ENCODE measurements around the gene CNNM4.
"Not testable (repeated sequence)": the region's sequence is repeated elsewhere in the genome, so short reads cannot be mapped to it uniquely, and the experiment has no call there.

The CNNM4 gene

GRCh38 chr2:96797066-96797625, 36.4 kb downstream of the CNNM4 start:
- H3K36me3 Mint-ChIP-seq: peaks cover 13% of the 10 kb centered on the region
- H3K27me3 Mint-ChIP-seq: no peaks in the 10 kb centered on the region

GRCh38 chr2:96798733-96799622, 38.3 kb downstream of the CNNM4 start:
- Mint-ChIP-seq H3K4me3 (no peak overlapping the region), H3K4me1 (peaks cover 6% of the 10 kb centered on the region), H3K36me3 (peaks cover 13% of the 10 kb centered on the region), H3K27me3 (no peaks in the 10 kb centered on the region), H3K27ac (peak overlapping the region; percentile 55), H3K9me3 (no peaks in the 10 kb centered on the region)
- ATAC-seq: no peak

More at GRCh38 chr2:96797066-96797625, 36.4 kb downstream of the CNNM4 start:
- Mint-ChIP-seq H3K27ac (no peak overlapping the region), H3K9me3 (no peaks in the 10 kb centered on the region), H3K4me1 (peaks cover 19% of the 10 kb centered on the region), H3K4me3 (no peak overlapping the region)
- no peak for ATAC-seq

- peak overlapping the region; percentile 55 for H3K27ac Mint-ChIP-seq
- H3K9me3 Mint-ChIP-seq: no peaks in the 10 kb centered on the region
- H3K27me3 Mint-ChIP-seq: no peaks in the 10 kb centered on the region
- no peak overlapping the region for H3K4me3 Mint-ChIP-seq
- no peaks in the 10 kb centered on the region for H3K4me1 Mint-ChIP-seq
- peaks cover 13% of the 10 kb centered on the region for H3K36me3 Mint-ChIP-seq
- ATAC-seq: no peak
Observed at GRCh38 chr2:96799623-96799935, 38.9 kb downstream of the CNNM4 start.

- no peak overlapping the region for H3K4me3 Mint-ChIP-seq
Observed at GRCh38 chr2:96800061-96801004, 39.6 kb downstream of the CNNM4 start.

GRCh38 chr2:96801005-96801785, 40.5 kb downstream of the CNNM4 start:
- peaks cover 14% of the 10 kb centered on the region for H3K36me3 Mint-ChIP-seq
- peak; percentile 89 for ATAC-seq
- H3K27me3 Mint-ChIP-seq: no peaks in the 10 kb centered on the region
- no peaks in the 10 kb centered on the region for H3K9me3 Mint-ChIP-seq
- no peak overlapping the region for H3K4me3 Mint-ChIP-seq
- no peak overlapping the region for H3K27ac Mint-ChIP-seq
- peaks cover 2% of the 10 kb centered on the region for H3K4me1 Mint-ChIP-seq

More at GRCh38 chr2:96800061-96801004, 39.6 kb downstream of the CNNM4 start:
- no peaks in the 10 kb centered on the region for H3K4me1 Mint-ChIP-seq
- ATAC-seq: peak; percentile 50
- H3K36me3 Mint-ChIP-seq: peaks cover 13% of the 10 kb centered on the region
- peak overlapping the region; percentile 55 for H3K27ac Mint-ChIP-seq
- H3K27me3 Mint-ChIP-seq: no peaks in the 10 kb centered on the region
- no peaks in the 10 kb centered on the region for H3K9me3 Mint-ChIP-seq

- Mint-ChIP-seq H3K27ac (no peak overlapping the region), H3K36me3 (peaks cover 18% of the 10 kb centered on the region), H3K9me3 (no peaks in the 10 kb centered on the region), H3K27me3 (no peaks in the 10 kb centered on the region), H3K4me1 (peaks cover 10% of the 10 kb centered on the region), H3K4me3 (no peak overlapping the region)
- ATAC-seq: peak; percentile 73
Observed at GRCh38 chr2:96801786-96802595, 41.3 kb downstream of the CNNM4 start.

GRCh38 chr2:96802721-96803120, 42.0 kb downstream of the CNNM4 start:
- no peak overlapping the region for H3K4me3 Mint-ChIP-seq
- H3K36me3 Mint-ChIP-seq: peaks cover 18% of the 10 kb centered on the region
- no peak overlapping the region for H3K27ac Mint-ChIP-seq
- ATAC-seq: no peak
- no peaks in the 10 kb centered on the region for H3K27me3 Mint-ChIP-seq
- H3K4me1 Mint-ChIP-seq: peaks cover 16% of the 10 kb centered on the region
- H3K9me3 Mint-ChIP-seq: no peaks in the 10 kb centered on the region

GRCh38 chr2:96804986-96805385, 44.3 kb downstream of the CNNM4 start:
- peaks cover 16% of the 10 kb centered on the region for H3K4me1 Mint-ChIP-seq
- ATAC-seq: no peak
- H3K36me3 Mint-ChIP-seq: peaks cover 22% of the 10 kb centered on the region
- no peak overlapping the region for H3K4me3 Mint-ChIP-seq
- no peaks in the 10 kb centered on the region for H3K9me3 Mint-ChIP-seq
- H3K27me3 Mint-ChIP-seq: no peaks in the 10 kb centered on the region
- H3K27ac Mint-ChIP-seq: no peak overlapping the region

GRCh38 chr2:96805946-96806345, 45.2 kb downstream of the CNNM4 start:
- Mint-ChIP-seq H3K4me1 (peaks cover 24% of the 10 kb centered on the region), H3K36me3 (peaks cover 28% of the 10 kb centered on the region), H3K27ac (peak overlapping the region; percentile 98)
- not testable (repeated sequence) for H3K27me3 Mint-ChIP-seq, H3K4me3 Mint-ChIP-seq, ATAC-seq, H3K9me3 Mint-ChIP-seq

GRCh38 chr2:96806468-96807126, 45.9 kb downstream of the CNNM4 start:
- Mint-ChIP-seq H3K27me3 (no peaks in the 10 kb centered on the region), H3K4me1 (peaks cover 30% of the 10 kb centered on the region), H3K27ac (peak overlapping the region; percentile 98), H3K4me3 (peak overlapping the region; percentile 77), H3K9me3 (no peaks in the 10 kb centered on the region), H3K36me3 (peaks cover 32% of the 10 kb centered on the region)
- peak; percentile 86 for ATAC-seq

GRCh38 chr2:96807127-96807471, 46.4 kb downstream of the CNNM4 start:
- ATAC-seq: no peak
- Mint-ChIP-seq H3K36me3 (peaks cover 32% of the 10 kb centered on the region), H3K27ac (peak overlapping the region; percentile 98), H3K4me1 (peaks cover 35% of the 10 kb centered on the region), H3K4me3 (peak overlapping the region; percentile 77), H3K9me3 (no peaks in the 10 kb centered on the region), H3K27me3 (no peaks in the 10 kb centered on the region)

- Mint-ChIP-seq H3K4me3 (no peak overlapping the region), H3K27me3 (no peaks in the 10 kb centered on the region), H3K9me3 (no peaks in the 10 kb centered on the region), H3K4me1 (peaks cover 46% of the 10 kb centered on the region), H3K36me3 (peaks cover 40% of the 10 kb centered on the region), H3K27ac (peak overlapping the region; percentile 98)
- no peak for ATAC-seq
Observed at GRCh38 chr2:96808176-96808837, 47.6 kb downstream of the CNNM4 start.

- H3K4me3 Mint-ChIP-seq: no peak overlapping the region
- ATAC-seq: no peak
- no peaks in the 10 kb centered on the region for H3K27me3 Mint-ChIP-seq
- peaks cover 40% of the 10 kb centered on the region for H3K36me3 Mint-ChIP-seq
- H3K4me1 Mint-ChIP-seq: peaks cover 46% of the 10 kb centered on the region
- peak overlapping the region; percentile 98 for H3K27ac Mint-ChIP-seq
- H3K9me3 Mint-ChIP-seq: no peaks in the 10 kb centered on the region
Observed at GRCh38 chr2:96809216-96809882, 48.6 kb downstream of the CNNM4 start.

Measured in stimulated activated memory B cell treated with anti-CD40 and anti-IgM and Interleukin-4, amounts not matched to agents 10 μg/mL and 1 μg/mL and 100 μg/mL, for 72 hours (primary cell).